ENCODE results near the gene GUCA2A. TPM values are rescaled to one million over a fixed set of nuclear protein-coding genes. Genes with fewer than 3 reads are reported as not detected.

Gene GUCA2A
- total RNA-seq, 1 experiment from 2014 or later = not detected

- no peaks in the 10 kb centered on the region for H3K79me2 ChIP-seq (ENCODE audit: insufficient read depth, low read length)
- no peaks in the 10 kb centered on the region for H3K9me3 ChIP-seq (ENCODE audit: control insufficient read depth, low read depth, low read length)
- Mint-ChIP-seq H3K27me3 (ENCODE audit: low read depth) (peaks cover 10% of the 10 kb centered on the region), H3K36me3 (ENCODE audit: insufficient read depth in 1 of 3, low read depth in 3 of 3) (no peaks in the 10 kb centered on the region), H3K4me3 (no peak overlapping the region), H3K4me1 (peaks cover 7 to 9% of the 10 kb centered on the region in 2 experiments), H3K27ac (no peak overlapping the region), H3K9me3 (peaks cover 0 to 5% of the 10 kb centered on the region in 2 experiments; a peak in 2 of 5 replicates)
- no peaks in the 10 kb centered on the region; the same call in 1 of the 2 replicates for H3K4me1 ChIP-seq (ENCODE audit: insufficient read depth, low read length)
- H3K4me2 ChIP-seq (ENCODE audit: insufficient read depth, insufficient read length, low read length) = no peak overlapping the region
- no peak overlapping the region for H4K5ac ChIP-seq (ENCODE audit: insufficient read length, low read depth, low read length)
- no peak overlapping the region for H3K56ac ChIP-seq (ENCODE audit: insufficient read length, low read depth, low read length)
- WGBS (ENCODE audit: extremely low coverage, insufficient read length, low lambda C conversion rate) = no CpG with 5 or more reads among the region's 2 CpGs
- no peak overlapping the region for H3K14ac ChIP-seq (ENCODE audit: insufficient read depth, low read length)
- H3K27ac ChIP-seq (ENCODE audit: insufficient read length, low read depth, low read length) = no peak overlapping the region
- no peak for TF ChIP-seq CTCF (conservative IDR thresholded peaks at IDR 0.05)
- H3K23ac ChIP-seq (ENCODE audit: insufficient read length, low read depth, low read length) = no peak overlapping the region
- no peak overlapping the region for H2BK20ac ChIP-seq (ENCODE audit: low read depth, low read length, poor library complexity, severe bottlenecking)
- no peak overlapping the region for H2AK5ac ChIP-seq (ENCODE audit: insufficient read length, low read length)
- no peak overlapping the region for H2BK12ac ChIP-seq (ENCODE audit: insufficient read length, low read depth, low read length)
- H2AFZ ChIP-seq (ENCODE audit: low read length) = no peak overlapping the region
- no peak overlapping the region for H3K9ac ChIP-seq (ENCODE audit: extremely low read depth, insufficient read length, low read length)
- no peak overlapping the region for H4K8ac ChIP-seq (replicated peaks; ENCODE audit: insufficient read length, low read depth, low read length)
- H3K27me3 ChIP-seq (ENCODE audit: insufficient read depth, low read length) = no peaks in the 10 kb centered on the region
- no peaks in the 10 kb centered on the region for H4K20me1 ChIP-seq (ENCODE audit: control insufficient read depth, insufficient read depth, insufficient read length)
- no peaks in the 10 kb centered on the region for H3K79me1 ChIP-seq (ENCODE audit: insufficient read depth, low read depth, low read length, poor library complexity, severe bottlenecking)
- H3K18ac ChIP-seq (ENCODE audit: insufficient read length, low read depth, low read length) = no peak overlapping the region
- H2BK15ac ChIP-seq (ENCODE audit: low read depth, low read length) = no peak overlapping the region
- H2BK5ac ChIP-seq (ENCODE audit: insufficient read length, low read length) = no peak overlapping the region
- H3T11ph ChIP-seq (ENCODE audit: low read length) = no peak overlapping the region
- H4K91ac ChIP-seq (ENCODE audit: insufficient read length, low read depth, low read length) = no peak overlapping the region
- H3K4ac ChIP-seq (ENCODE audit: low read depth, low read length) = no peak overlapping the region
- no peak overlapping the region for H2BK120ac ChIP-seq (ENCODE audit: low read depth, low read length, poor library complexity, severe bottlenecking)
- H3K23me2 ChIP-seq (ENCODE audit: insufficient read length, low read depth, low read length, poor library complexity, severe bottlenecking) = no peaks in the 10 kb centered on the region
- no peak for DNase-seq
These were observed 1.4 kb downstream of the GUCA2A start for GRCh38 chr1:42163114-42163513.

Data from H9 (cell line).